Left colon (tissue), 2 donors: ENCODE results near the gene KRTAP5-6. TPM values are rescaled to one million over a fixed set of nuclear protein-coding genes. Genes with fewer than 3 reads are reported as not detected.
"Not testable (repeated sequence)": the region's sequence is repeated elsewhere in the genome, so short reads cannot be mapped to it uniquely, and the experiment has no call there.

Source experiments
- ATAC-seq: fragments of 200-7000 bp; cut with Tn5 transposase; one replicate; pipeline ENCODE4 v1.9.1; 2020; ENCODE audit warnings: mild to moderate bottlenecking, moderate library complexity
- DNase-seq, 2 donors: peaks; one replicate each; pipeline ENCODE4 v3.0.0-alpha.2; 2020
- intact Hi-C, 2 donors: fragments of 100-400 bp; cut with DNase I in 1 of 2; cut with micrococcal nuclease in 1 of 2; formaldehyde crosslinking; loops; one replicate each; pipeline versions ENCODE4 v1.11.2 to v1.14.0; 2022; cut with DNase I, micrococcal nuclease
- total RNA-seq, 2 donors: library from RNA; stranded (reverse); fragmentation: NEBNext Ultra II Directional; extraction: Animal tissue kit (Norgen Biotek cat#: 25700); gene quantifications; one replicate each; pipeline ENCODE4 v1.2.1, GENCODE V29; 2021
- donor health status: DM: no; HTN: no; CAD: no.
- donor health status: DM: yes; HTN: yes; CAD: no.

Gene KRTAP5-6
- total RNA-seq, 2 donors from 2014 or later, result not detected

GRCh38 chr11:1659506-1659905 is 37.5 kb upstream of the KRTAP5-6 start:
- ATAC-seq (no peak), DNase-seq (no peak)
- intact Hi-C loops, result no loop called here

- ATAC-seq, result no peak
- intact Hi-C loops, result no loop called here
- no peak for DNase-seq
Measured at GRCh38 chr11:1660111-1660867, 36.7 kb upstream of the KRTAP5-6 start.

GRCh38 chr11:1661454-1662269 is 35.3 kb upstream of the KRTAP5-6 start:
- DNase-seq, intact Hi-C loops, ATAC-seq: not testable (repeated sequence)

- not testable (repeated sequence) for ATAC-seq, DNase-seq
Measured at GRCh38 chr11:1662699-1663283, 34.2 kb upstream of the KRTAP5-6 start.

GRCh38 chr11:1665313-1665712 is 31.7 kb upstream of the KRTAP5-6 start:
- intact Hi-C loops, result no loop called here
- DNase-seq (no peak), ATAC-seq (no peak)

More at GRCh38 chr11:1662699-1663283, 34.2 kb upstream of the KRTAP5-6 start:
- intact Hi-C loops, result not testable (repeated sequence)

- intact Hi-C loops, result no loop called here
- DNase-seq (no peak), ATAC-seq (no peak)
Measured at GRCh38 chr11:1667121-1667850, 29.7 kb upstream of the KRTAP5-6 start.

- ATAC-seq (no peak), DNase-seq (no peak)
- intact Hi-C loops, result no loop called here
Measured at GRCh38 chr11:1667906-1668305, 29.1 kb upstream of the KRTAP5-6 start.

GRCh38 chr11:1668911-1669473 is 28.0 kb upstream of the KRTAP5-6 start:
- no peak for ATAC-seq
- intact Hi-C loops, result no loop called here

GRCh38 chr11:1669546-1670218 is 27.3 kb upstream of the KRTAP5-6 start:
- DNase-seq (no peak), ATAC-seq (no peak)
- intact Hi-C loops, result no loop called here

More at GRCh38 chr11:1668911-1669473, 28.0 kb upstream of the KRTAP5-6 start:
- no peak for DNase-seq

- intact Hi-C loops, DNase-seq, ATAC-seq: not testable (repeated sequence)
Measured at GRCh38 chr11:1670457-1670856, 26.5 kb upstream of the KRTAP5-6 start.

GRCh38 chr11:1670905-1671371 is 26.1 kb upstream of the KRTAP5-6 start:
- ATAC-seq (no peak), DNase-seq (no peak)
- intact Hi-C loops, result no loop called here

- intact Hi-C loops, result no loop called here
- ATAC-seq (no peak), DNase-seq (no peak)
Measured at GRCh38 chr11:1671658-1672057, 25.3 kb upstream of the KRTAP5-6 start.

- no peak for ATAC-seq
- DNase-seq, result no peak
- intact Hi-C loops, result no loop called here
Measured at GRCh38 chr11:1672613-1673350, 24.2 kb upstream of the KRTAP5-6 start.

GRCh38 chr11:1673446-1674172 is 23.4 kb upstream of the KRTAP5-6 start:
- ATAC-seq (no peak), DNase-seq (no peak)
- intact Hi-C loops, result no loop called here

- ATAC-seq (no peak), DNase-seq (no peak)
- intact Hi-C loops, result no loop called here
Measured at GRCh38 chr11:1674173-1675131, 22.5 kb upstream of the KRTAP5-6 start.
